HG02943 (cell line): Measurements from ENCODE around the gene PTPRN2.
"Not testable (repeated sequence)": the region's sequence is repeated elsewhere in the genome, so short reads cannot be mapped to it uniquely, and the experiment has no call there.

Experiments used
- ATAC-seq: cut with Tn5 transposase; IDR thresholded peaks from one replicate; pipeline ENCODE4 v1.9.1; 2021; ENCODE audit warnings: mild to moderate bottlenecking, low read depth, moderate library complexity; ENCODE audit not compliant: unreplicated experiment

Gene PTPRN2

DNA sequence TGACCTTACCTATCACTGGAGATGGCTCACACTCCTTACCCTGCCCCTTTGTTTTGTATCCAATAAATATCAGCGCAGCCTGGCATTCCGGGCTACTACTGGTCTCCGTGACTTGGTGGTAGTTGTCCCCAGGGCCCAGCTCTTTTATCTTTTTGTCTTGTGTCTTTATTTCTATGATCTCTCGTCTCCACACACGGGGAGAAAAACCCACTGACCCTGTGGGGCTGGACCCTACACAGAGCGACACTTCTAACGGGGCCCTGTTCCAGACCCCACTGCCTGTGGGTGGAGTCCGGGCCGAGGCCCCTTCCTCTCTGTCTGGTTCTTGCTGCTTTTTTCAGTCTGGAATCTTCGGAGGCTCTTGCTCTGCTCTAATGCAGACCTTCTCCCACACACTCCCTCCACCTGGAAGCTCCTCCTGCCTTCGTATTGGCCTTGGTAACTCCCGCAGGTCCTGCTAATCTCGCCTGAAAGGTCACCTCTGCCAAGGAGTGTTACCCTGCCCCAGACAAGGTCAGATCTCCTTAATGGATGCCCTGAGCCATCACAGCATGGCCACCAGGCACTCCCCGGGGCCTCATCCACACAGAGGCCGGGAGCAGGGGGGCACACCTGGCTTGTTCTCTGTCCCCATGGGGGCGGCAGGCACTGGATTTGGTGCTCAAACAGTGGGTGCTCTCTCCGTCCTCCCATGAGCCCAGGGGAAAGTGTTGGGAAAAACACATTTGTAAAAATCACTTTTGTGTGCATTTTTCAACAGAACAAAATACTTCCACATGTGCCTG, 531.7 kb downstream of the PTPRN2 start:
- no peak for ATAC-seq

DNA sequence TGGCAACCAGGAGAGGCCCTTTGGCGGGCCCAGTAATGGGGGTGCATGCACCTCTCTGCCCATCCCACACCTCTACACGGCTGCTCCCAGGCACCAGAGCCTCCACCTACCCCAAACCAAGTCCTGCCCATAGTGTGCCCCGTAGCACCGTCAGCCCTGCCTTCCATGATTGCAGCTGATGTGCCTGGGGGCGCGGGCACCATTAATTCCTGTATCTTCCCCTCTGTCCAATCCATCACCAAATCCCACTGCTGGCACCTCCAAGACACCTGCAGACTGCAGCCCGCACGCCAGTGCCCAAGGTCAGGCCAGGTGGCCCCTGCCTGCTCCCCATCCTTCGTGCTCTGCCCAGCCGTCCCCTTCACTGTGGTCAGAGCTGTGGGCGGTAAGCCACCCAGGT, 533.0 kb downstream of the PTPRN2 start:
- no peak for ATAC-seq

DNA sequence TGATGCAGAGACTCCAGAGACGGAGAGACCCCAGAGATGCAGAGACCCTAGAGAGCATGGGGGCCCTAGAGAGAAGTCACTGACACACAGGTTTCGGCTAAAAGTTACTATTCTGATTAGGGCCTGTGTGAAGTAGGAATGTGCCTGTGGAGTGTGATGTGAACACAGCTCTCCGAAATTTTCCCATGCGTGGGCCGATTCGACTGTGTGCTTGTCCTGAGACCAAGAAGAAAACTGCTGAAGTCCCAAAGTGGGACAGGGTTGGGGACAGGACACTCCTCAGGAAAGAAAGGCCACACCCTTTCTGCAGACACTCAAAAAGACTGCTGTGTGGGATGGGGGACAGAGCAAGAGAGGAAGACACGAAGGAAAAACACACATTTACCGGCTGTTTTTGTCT, 533.5 kb downstream of the PTPRN2 start:
- ATAC-seq: no peak

DNA sequence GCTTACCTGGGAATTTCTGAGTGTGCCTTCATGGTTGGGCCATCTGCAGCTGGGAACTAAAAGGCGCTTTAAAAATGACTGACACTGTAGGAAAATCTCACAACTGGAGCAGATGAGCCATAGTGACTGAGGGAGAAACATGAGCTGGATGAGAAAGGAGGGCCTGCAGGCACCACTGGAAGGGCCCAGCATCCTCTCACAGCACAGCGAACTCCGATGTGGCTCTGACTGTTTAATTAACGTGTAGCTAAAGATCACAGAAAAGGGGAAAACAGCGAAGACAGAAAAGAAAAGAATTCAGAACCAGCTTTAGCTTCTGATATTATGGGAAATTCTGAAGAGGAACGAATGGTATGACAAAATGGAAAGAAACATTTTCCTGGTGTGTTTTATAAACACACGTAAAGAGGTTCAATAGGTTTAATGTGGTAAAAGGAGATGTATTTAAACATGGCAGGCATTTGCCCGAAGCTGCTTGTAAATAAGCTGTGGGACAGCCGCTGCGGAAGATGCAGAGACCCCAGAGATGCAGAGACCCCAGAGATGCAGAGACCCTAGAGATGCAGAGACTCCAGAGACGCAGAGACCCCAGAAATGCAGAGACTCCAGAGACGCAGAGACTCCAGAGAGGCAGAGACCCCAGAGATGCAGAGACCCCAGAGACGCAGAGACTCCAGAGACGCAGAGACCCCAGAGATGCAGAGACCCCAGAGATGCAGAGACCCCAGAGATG, 534.3 kb downstream of the PTPRN2 start:
- no peak for ATAC-seq

DNA sequence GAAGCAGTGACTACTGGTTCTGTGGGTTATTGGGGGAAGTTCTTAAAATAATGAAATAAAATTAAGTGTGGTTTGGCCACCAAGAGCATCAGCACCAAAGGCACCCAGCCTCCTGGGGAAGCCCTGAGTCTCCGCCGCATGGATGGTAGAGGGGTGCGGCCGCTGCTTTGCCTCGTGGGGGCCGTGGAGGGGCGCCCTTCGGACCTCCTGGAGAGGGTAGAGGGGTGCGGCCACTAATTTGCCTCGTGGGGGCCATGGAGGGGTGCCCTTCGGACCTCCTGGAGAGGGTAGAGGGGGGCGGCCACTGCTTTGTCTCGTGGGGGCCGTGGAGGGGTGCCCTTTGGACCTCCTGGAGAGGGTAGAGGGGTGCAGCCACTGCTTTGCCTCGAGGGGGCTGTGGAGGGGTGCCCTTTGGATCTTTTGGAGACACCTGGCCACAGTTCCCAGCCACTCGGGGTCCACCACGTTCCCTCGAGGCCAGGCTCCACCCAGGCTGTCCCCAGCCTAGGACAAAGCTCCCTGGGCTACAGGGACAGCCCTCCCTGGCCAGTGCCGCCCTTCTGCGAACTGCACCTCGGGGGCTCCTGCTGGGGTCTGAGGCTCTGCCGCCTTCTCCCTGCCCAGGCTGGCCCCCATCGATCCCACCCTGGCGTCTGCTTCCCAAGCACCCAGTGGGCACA, 535.1 kb downstream of the PTPRN2 start:
- no peak for ATAC-seq

DNA sequence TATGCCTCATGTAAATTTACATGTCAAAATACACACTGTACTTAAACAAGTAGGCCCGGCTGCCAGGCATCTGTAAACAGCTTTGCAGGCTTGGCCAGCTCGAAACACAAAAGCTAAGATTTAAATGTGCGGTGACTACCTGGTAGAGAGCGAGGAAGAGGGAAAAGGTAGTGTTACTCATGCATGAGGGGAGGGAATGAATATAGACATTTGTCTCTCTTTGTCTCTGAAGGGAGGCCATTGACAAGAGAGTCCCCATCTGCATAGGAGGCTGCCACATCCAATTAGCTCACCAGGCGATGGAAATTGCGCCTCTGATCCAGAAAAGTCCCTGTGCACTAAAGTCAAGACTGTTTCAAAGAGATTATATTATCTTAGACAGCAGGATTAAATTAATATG, 535.8 kb downstream of the PTPRN2 start:
- ATAC-seq: no peak

DNA sequence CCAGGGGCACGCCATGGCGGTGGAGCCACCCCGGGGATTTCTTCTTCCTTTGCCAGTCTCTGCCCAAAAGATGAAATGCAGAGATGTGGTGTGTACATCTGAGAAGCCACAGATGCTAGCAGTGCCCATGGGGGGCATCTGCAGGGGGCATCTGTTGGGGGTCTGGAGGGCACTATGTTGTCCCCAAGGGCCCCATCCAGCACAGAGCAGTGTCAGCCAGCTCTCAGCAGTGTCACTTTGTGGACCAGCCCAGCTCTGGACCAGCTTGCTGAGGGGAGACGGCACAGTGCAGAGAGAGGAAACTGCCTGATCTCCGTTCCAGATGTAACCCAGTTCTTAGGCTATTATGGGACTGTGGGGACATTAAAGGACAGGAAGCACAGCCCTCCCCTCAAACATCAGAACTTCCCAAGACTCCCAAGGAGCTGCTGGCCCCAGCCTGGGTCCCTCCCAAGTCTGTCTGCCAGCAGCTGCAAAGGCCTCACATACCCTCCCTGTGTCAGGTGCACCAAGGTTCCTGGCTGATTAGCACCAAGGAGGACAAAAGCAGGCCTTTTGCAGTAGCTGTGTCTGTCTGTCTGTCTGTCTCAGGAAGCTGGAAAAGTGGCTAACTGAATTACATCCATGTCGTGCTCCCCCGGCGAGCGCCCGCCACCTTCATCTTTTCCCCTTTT, 536.5 kb downstream of the PTPRN2 start:
- ATAC-seq: no peak

DNA sequence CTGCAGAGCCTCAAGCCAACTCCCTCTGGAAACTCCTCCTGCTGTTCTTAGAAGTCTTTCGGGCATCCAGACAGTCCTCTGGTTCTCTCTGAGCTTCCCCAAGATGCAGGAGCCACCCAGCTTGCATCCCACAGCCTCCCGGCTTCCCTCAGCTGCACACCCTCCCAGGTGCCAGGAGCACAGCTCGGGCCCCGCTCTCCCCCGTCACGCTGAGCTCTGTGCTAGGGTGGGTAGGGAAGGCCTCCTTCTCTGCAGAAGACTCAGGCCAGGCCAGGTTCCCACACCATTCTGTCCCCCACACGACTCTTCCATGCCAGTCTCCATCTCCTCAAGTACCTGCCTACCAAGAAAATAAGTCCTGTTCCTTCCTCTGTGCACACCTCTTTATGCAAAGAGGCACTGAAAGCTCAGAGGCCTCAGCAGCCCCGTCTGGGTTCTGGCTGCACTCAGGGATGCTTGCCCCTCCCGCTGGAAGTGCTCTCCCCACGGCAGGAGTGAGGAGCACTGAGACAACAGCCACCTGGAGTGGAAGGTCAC, 537.1 kb downstream of the PTPRN2 start:
- ATAC-seq: no peak

DNA sequence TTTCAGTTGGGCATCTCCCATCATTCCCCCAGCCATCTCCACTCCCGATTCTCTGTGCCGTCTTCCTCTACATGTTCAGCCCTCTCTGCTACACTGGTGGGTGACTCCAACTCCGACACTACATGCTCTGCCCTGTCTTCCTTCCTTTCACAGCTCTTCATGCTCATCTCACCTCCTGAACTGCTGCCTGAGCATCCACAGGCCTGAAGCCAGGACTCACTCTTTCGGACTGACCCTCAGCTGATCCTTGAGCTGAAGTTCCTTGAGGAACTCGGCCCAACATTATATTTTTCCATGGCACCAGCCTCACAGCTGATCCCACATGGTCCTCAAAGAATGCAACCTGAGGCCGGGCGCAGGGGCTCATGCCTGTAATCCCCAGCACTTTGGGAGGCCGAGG, 538.4 kb downstream of the PTPRN2 start:
- ATAC-seq: no peak

DNA sequence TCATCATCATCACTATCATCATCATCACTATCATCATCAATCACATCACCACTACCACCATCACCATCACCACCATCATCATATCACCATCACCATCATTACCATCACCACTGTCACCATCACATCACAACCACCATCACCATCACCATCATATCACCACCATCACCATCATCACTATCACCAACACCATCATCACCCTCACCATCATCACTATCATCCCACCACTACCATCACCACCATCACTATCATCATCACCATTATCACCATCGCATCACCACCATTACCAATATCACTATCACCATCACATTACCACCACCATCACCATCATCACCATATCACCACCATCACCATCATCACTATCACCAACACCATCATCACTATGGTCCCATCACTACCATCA, 539.1 kb downstream of the PTPRN2 start:
- no peak for ATAC-seq

DNA sequence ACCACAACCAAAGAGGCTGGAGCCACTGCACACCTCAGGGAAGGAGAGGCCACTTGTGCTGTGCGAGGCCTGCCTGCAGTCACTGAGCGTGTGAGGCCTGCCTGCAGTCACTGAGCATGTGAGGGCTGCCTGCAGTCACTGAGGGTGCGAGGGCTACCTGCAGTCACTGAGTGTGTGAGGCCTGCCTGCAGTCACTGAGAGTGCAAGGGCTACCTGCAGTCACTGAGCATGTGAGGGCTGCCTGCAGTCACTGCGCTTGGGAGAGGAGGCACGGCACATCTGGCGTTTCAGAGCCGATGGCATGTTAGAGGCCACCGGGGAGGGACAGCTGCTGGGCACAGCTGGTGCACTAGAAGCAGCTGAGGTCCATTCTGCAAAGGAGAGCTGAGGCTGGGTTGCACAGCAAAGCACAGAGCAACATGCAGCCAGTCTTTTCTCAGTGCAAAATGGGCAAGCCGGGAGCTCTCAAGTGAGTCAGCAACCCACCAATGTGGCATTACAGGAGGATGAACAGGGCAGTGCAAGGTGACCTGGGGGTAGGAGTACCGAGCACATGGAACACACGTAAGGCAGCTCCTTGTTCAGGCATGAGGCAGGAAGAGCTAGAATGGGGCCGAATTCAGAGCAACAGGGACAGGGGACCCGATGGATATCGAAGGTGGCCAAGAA, 540.1 kb downstream of the PTPRN2 start:
- no peak for ATAC-seq

DNA sequence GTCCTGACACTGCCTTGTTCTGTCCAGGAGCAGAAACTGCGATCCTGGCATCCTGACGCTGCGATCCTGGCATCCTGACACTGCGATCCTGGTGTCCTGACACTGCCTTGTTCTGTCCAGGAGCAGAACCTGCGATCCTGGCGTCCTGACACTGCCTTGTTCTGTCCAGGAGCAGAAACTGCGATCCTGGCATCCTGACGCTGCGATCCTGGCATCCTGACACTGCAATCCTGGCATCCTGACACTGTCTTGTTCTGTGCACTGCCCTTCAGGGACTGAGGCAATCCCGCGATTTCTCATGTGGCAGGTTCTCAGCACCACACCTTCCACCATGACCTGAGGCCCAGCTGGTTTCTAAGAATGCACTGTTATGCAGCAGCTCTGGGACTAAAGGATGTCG, 541.4 kb downstream of the PTPRN2 start:
- ATAC-seq: not testable (repeated sequence)

DNA sequence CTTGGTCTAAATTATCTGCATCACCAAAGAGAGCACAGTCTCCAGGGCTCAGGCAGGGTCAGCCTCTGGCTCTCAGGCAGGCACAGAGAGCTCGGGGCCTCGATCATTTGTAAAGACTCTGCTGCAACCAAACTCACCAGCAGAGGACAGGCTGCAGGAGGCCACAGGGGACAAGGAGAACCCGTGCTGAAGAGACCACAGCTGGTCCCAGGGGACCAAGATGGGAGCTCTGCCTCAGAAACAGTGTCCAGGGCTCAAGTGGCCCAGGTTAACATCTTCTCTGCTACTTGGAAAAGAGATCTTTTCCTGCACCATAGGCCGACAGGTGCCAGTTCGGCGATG, 543.2 kb downstream of the PTPRN2 start:
- no peak for ATAC-seq

DNA sequence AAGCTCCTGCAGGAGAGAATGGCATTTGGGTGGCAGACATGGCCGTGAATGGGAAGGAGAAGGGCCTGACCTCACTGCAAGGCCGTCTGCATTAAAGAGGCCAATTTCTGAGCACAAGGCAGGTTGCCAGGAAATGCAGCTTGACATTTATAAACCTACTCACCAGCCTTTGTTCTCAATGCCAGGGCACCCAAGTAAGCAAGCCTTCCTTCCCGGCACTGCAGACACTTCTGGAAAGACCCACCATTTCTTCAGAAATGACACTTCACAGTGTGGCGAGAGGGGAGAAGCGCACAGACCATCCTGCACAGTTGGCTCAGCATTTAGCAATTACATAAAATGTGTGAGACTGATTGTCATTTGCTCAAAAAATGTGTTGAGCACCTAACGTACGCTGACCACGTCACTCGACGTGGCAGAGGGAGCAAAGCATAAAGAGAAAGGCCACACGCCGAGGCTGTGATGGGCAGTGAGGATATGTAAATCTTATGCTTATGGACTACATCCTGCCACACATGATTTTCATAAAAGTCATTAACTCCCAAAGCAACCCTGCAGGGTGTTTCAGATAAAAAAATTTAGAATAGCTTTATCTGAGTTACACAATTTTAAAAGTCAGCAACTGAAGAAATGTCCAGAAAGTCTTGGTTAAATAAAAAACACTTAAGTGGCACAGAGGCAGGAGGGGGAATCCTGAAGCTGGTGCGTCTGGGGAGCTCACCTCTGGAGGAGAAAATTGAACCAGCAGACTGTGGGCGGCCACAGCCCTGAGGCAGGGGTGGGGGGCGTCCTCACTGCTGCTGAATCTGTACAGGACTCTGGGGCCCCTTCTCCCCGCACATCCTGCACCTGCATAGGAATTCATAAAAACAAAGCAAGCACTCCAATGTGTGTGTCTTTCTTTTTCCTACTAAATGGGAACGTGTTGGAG, 543.8 kb downstream of the PTPRN2 start:
- ATAC-seq: no peak

DNA sequence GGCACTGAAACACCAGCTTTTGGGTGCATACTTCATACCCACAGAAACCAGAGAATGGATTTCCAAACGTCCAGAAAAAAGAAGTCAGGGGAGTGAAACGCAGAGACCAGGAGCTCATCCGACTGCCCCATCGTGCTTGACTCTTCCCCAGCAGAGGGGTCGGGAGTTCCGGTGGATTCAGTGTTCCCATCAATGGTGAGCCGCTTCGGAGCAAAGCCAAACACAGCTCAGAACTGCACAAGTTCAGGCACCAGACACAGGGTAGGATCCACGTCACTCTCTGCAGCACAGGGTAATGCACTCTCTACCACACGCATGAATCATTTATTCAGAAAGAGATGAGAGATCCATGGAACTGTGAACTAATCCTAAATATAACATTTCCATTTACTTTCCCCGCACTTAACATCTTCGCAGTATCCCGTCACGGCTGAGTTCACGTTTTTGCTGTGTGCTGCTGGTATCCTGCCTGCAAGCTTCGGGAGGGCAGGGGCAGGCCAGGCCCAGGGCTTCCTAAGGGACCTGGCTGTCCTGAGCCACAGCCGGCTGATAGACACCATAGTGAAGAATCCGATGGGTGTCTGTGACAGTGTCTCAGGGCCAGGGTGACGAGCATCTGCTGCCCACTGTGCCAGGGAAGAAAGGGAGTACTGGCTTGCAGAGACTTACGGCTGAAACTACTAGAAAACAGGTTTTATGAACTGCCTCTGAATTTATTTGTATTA, 545.3 kb downstream of the PTPRN2 start:
- no peak for ATAC-seq

DNA sequence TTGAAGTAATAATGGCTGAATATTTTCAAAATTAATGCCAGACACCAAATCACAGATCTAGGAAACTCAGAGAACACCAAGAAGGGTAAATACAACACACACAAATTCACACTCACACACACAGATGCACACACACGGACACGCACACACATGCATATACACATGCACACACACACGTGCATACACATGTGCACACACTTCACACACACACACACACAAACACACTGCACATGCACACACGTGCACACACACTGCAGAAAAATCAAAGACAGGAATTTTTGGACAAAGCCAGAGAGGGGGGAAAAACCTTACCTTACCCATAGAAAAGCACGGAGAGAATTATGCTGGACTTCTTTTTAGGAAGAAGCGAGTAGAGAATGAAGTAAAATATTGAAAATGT, 547.4 kb downstream of the PTPRN2 start:
- ATAC-seq: no peak

DNA sequence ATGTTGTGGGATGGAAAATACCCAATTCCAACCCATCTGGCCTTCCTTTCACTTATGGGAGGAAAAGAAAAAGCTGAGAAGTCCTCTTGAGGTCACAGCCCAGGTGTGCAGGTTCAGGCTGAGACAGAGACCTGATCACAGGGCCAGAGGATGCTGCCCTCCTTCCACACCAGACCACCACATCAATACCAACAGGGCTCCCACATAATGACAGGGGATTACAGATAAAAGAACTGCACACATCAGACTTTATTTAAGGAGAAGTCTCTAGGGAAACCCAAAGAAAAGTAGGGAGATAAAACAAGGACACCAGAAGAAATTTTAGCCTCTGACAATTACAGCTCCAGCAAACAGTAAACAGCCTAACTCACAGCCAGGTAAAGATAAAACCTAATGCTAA, 548.4 kb downstream of the PTPRN2 start:
- no peak for ATAC-seq

DNA sequence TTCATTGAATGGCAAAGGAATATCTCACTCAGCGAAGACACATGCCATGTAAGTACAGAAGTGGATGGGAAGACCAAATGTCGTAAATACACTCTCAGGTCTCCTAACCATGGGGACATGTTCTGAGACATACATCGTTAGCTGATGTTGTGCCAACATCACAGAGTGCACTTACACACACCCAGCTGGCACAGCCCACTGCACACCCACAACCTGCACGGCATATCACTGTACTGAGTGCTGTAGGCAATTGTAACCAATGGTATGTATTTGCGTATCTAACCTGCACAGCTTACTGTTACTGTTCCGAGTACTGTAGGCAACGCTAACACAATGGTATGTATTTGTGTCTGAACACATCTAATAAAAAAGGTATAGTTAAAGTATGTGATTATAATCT, 550.4 kb downstream of the PTPRN2 start:
- no peak for ATAC-seq

DNA sequence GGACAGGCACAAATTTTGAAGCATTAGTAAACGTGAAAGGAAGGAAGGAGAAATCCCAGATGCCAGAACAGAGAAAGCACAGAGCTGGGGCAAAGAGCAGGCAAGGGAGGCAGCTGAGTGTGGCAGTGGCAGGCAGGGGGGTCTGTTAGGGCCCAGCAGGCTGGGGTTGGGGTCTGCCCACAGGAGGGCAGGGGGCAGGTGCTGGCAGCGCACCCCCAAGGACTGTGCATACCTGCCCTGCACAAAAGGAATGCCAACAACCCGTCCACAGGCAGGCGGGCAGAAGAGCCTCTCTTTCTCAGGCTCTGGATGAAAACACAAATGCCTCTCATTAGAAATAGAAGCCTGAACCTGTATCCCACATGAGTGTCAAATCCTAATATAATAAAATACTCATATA, 552.3 kb downstream of the PTPRN2 start:
- no peak for ATAC-seq
